GM12872 (cell line): ENCODE data around the gene ZNF865.

Source experiments
- TF ChIP-seq, protein P1 (sequence below): IDR thresholded peaks from 3 replicates; pipeline ENCODE4 v1.5.1; 2011; ENCODE audit warnings: low read depth, mild to moderate bottlenecking, low read length, moderate library complexity; ENCODE audit not compliant: insufficient read depth

Gene ZNF865

GRCh38 chr19:55656988-55657747 lies 51.7 kb downstream of the ZNF865 start:
- TF ChIP-seq, protein P1, sequence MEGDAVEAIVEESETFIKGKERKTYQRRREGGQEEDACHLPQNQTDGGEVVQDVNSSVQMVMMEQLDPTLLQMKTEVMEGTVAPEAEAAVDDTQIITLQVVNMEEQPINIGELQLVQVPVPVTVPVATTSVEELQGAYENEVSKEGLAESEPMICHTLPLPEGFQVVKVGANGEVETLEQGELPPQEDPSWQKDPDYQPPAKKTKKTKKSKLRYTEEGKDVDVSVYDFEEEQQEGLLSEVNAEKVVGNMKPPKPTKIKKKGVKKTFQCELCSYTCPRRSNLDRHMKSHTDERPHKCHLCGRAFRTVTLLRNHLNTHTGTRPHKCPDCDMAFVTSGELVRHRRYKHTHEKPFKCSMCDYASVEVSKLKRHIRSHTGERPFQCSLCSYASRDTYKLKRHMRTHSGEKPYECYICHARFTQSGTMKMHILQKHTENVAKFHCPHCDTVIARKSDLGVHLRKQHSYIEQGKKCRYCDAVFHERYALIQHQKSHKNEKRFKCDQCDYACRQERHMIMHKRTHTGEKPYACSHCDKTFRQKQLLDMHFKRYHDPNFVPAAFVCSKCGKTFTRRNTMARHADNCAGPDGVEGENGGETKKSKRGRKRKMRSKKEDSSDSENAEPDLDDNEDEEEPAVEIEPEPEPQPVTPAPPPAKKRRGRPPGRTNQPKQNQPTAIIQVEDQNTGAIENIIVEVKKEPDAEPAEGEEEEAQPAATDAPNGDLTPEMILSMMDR, result no peak

- TF ChIP-seq, protein P1, result no peak
Observed at GRCh38 chr19:55658846-55659459, 53.5 kb downstream of the ZNF865 start.

GRCh38 chr19:55659822-55660221 lies 54.4 kb downstream of the ZNF865 start:
- TF ChIP-seq, protein P1, result no peak

- TF ChIP-seq, protein P1, result no peak
Observed at GRCh38 chr19:55660404-55660803, 55.0 kb downstream of the ZNF865 start.

DNA sequence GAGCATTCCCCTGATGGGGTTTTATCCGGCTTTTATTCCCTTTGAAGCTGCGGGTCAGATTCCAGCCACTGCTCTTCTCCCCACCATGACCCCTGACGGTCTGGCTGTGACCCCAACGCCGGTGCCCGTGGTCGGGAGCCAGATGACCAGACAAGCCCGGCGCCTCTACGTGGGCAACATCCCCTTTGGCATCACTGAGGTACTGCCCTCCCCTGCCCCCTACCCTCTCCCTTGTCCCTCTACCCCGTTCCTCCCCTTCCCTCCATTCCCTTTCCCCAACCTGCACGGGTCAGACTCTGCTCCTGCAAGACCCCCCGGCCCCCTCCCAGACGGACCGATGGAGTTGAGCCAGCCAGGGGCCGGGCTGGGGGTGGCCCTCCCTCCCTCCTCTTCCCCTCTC lies 55.5 kb downstream of the ZNF865 start:
- TF ChIP-seq, protein P1, result no peak

- TF ChIP-seq, protein P1, result no peak
Observed at GRCh38 chr19:55661826-55662225, 56.4 kb downstream of the ZNF865 start.

GRCh38 chr19:55663846-55664536 lies 58.5 kb downstream of the ZNF865 start:
- TF ChIP-seq, protein P1, result no peak
